ENCODE data around the gene MRGPRG. TPM values are rescaled to one million over a fixed set of nuclear protein-coding genes. Genes with fewer than 3 reads are reported as not detected.

Gene MRGPRG
- polyA plus RNA-seq, 2 of the 4 experiments (the other 2 are of a cell fraction): not detected

GRCh38 chr11:3219281-3219892 is 774 bp upstream of the MRGPRG start:
- no peak overlapping the region for H3K4me2 ChIP-seq
- ChIA-PET CTCF (interaction anchor here (0.5 to 0.7 kb wide), 2 partner anchors 8 to 249 kb away, joined by 3 to 4 read pairs; no protein-coding TSS in a partner anchor), POLR2A (no interaction called here)
- WGBS (ENCODE audit: missing lambda C conversion rate): 44% methylated on average over 13 of the region's 14 CpGs
- ATAC-seq: no peak
- TF ChIP-seq JUN (IDR thresholded peaks at IDR 0.05) (no peak), MAX (IDR thresholded peaks at IDR 0.05) (no peak), PHF8 (IDR thresholded peaks at IDR 0.05; ENCODE audit: borderline replicate concordance, low read depth) (no peak)
- H3K4me3 ChIP-seq: no peak overlapping the region
- no peak for DNase-seq (ENCODE audit: low read depth in 1 of 2, low spot score in 1 of 2)
- FAIRE-seq: no peak
- no peak overlapping the region for H3K27ac ChIP-seq
- peaks cover 5% of the 10 kb centered on the region; the same call in 1 of the 3 replicates for H3K4me1 ChIP-seq
- no peaks in the 10 kb centered on the region for H3K9me3 ChIP-seq

DNA sequence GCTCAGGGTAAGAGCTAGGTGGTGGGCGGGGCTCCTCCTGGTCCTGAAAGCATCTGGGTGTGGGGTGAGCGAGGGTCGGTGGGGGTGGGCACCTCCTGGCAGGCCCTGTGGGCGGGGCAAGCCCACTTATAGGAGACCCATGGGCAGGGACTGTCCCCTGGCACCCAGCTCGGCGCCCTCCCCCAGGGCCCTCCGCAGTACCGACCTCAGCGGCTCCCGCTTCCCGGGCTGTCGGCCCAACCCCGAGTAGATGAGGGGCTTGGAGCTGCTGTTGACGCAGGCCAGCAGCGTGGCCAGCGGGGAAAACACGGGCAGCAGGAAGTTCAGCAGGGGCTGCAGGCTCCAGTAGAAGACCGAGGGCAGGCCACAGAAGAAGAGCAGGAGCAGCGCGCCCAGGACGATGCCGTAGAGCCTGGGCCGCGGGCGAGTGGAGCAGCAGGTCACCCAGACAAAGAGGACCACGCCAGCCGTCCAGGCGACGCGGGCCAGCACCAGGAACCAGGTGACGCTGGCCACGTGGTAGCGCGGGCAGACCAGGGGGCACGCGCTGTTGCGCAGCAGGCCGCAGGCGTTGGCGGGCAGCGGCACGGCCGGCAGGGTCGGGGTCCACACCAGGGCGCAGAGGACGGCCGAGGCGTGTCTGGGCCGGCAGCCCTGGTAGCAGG is 663 bp downstream of the MRGPRG start:
- FAIRE-seq (no peak), ATAC-seq (no peak), DNase-seq (ENCODE audit: low read depth in 1 of 2, low spot score in 1 of 2) (no peak)
- ChIA-PET POLR2A (no interaction called here), CTCF (interaction anchor here (0.8 to 2.6 kb wide), 8 partner anchors 10 to 331 kb away, joined by 3 to 10 read pairs (median 3); no protein-coding TSS in a partner anchor)
- Histone ChIP-seq H3K4me1 (peaks cover 5% of the 10 kb centered on the region; the same call in 1 of the 3 replicates), H3K27ac (no peak overlapping the region), H3K4me3 (no peak overlapping the region), H3K4me2 (no peak overlapping the region), H3K9me3 (no peaks in the 10 kb centered on the region)
- 85% methylated on average over 39 of the region's 49 CpGs for WGBS (ENCODE audit: missing lambda C conversion rate)
- TF ChIP-seq KDM1A (IDR thresholded peaks at IDR 0.05; ENCODE audit: low read depth): no peak
- TF ChIP-seq JUNB (IDR thresholded peaks at IDR 0.05): no peak
- no peak for TF ChIP-seq HEYL (CRISPR knock-in tag; IDR thresholded peaks at IDR 0.05)
- TF ChIP-seq MAZ (IDR thresholded peaks at IDR 0.05; ENCODE audit: borderline replicate concordance, low read depth, low read length): no peak
- no peak for TF ChIP-seq HDAC2 (IDR thresholded peaks at IDR 0.05)
- no peak for TF ChIP-seq ZNF302 (CRISPR knock-in tag; IDR thresholded peaks at IDR 0.05)
- TF ChIP-seq BHLHE40 (IDR thresholded peaks at IDR 0.05; ENCODE audit: low read depth, low read length): no peak
- no peak for TF ChIP-seq CEBPB (IDR thresholded peaks at IDR 0.05)
- TF ChIP-seq ZC3H11A (IDR thresholded peaks at IDR 0.05): no peak
- no peak for TF ChIP-seq CHD4 (IDR thresholded peaks at IDR 0.05; ENCODE audit: borderline replicate concordance)

DNA sequence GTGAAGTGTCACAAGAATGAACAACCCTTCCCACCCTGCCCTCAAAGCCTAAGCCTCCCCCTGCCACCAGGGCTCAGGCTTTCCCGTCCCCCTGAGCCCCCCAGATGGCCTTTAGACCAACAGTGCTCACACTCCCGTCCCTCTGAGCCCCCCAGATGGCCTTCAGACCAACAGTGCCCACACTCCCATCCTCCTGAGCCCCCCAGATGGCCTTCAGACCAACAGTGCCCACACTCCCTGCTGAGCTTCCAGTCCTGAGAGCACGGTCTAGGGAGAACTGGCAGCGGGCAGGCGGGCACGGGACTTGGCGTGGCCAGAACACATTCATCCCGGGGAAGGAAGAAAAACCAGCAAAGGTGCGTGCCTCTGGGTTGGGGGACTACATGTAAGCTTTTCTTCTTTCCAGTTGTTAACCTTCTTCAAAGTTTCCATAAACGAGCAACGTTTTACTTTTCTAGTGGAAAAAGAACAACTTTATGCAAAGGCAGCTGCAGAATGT is 2.5 kb downstream of the MRGPRG start:
- 52% methylated on average over 10 of the region's 11 CpGs for WGBS (ENCODE audit: missing lambda C conversion rate)
- CTCF ChIA-PET: interaction anchor here (0.7 to 3.6 kb wide), 16 partner anchors 9 to 683 kb away, joined by 3 to 19 read pairs (median 4); partner anchors contain the start of gene OSBPL5
- ATAC-seq (no peak), DNase-seq (ENCODE audit: low read depth in 1 of 2, low spot score in 1 of 2) (no peak), FAIRE-seq (no peak)
- no peak overlapping the region for H3K4me3 ChIP-seq
- H3K9me3 ChIP-seq: peaks cover 6% of the 10 kb centered on the region; the same call in 2 of the 3 replicates
- POLR2A ChIA-PET: no interaction called here
- peaks cover 5% of the 10 kb centered on the region; the same call in 1 of the 3 replicates for H3K4me1 ChIP-seq
- no peak for TF ChIP-seq SMC3 (IDR thresholded peaks at IDR 0.05)
- TF ChIP-seq HOXB13 (CRISPR knock-in tag; IDR thresholded peaks at IDR 0.05; ENCODE audit: low read depth): no peak
- no peak for TF ChIP-seq NR3C1 (IDR thresholded peaks at IDR 0.05)
- no peak for TF ChIP-seq CHD2 (IDR thresholded peaks at IDR 0.05; ENCODE audit: low read length, partially characterized antibody)
- TF ChIP-seq, protein P1, sequence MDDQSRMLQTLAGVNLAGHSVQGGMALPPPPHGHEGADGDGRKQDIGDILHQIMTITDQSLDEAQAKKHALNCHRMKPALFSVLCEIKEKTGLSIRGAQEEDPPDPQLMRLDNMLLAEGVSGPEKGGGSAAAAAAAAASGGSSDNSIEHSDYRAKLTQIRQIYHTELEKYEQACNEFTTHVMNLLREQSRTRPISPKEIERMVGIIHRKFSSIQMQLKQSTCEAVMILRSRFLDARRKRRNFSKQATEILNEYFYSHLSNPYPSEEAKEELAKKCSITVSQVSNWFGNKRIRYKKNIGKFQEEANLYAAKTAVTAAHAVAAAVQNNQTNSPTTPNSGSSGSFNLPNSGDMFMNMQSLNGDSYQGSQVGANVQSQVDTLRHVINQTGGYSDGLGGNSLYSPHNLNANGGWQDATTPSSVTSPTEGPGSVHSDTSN (IDR thresholded peaks at IDR 0.05): no peak
- TF ChIP-seq HDAC2 (IDR thresholded peaks at IDR 0.05): no peak
- no peak for TF ChIP-seq ZSCAN20 (CRISPR knock-in tag; IDR thresholded peaks at IDR 0.05)
- no peak for TF ChIP-seq ZC3H11A (IDR thresholded peaks at IDR 0.05)
- H3K4me2 ChIP-seq: no peak overlapping the region
- H3K27ac ChIP-seq: no peak overlapping the region
